Astrocyte of the cerebellum (primary cell): ENCODE data around the gene CUX1.

Experiments used
- DNase-seq: peaks from one replicate; pipeline ENCODE4 v3.0.0-alpha.2; 2011; ENCODE audit warnings: low read depth
- H3K4me3 ChIP-seq: 2 replicates; pipeline ENCODE4 v1.5.1; 2011; ENCODE audit warnings: mild to moderate bottlenecking, low read depth, low read length, moderate library complexity
- in situ Hi-C: cut with HindIII; loops from 2 replicates; pipeline ENCODE4 v1.10.0; 2017; ENCODE audit warnings: low sequenced_read_pairs
- TF ChIP-seq, protein P1 (sequence below): IDR thresholded peaks from 2 replicates; pipeline ENCODE4 v1.5.1; 2012; ENCODE audit warnings: low read length, low read depth, moderate library complexity, mild to moderate bottlenecking; ENCODE audit errors: missing control alignments

The CUX1 gene

DNA sequence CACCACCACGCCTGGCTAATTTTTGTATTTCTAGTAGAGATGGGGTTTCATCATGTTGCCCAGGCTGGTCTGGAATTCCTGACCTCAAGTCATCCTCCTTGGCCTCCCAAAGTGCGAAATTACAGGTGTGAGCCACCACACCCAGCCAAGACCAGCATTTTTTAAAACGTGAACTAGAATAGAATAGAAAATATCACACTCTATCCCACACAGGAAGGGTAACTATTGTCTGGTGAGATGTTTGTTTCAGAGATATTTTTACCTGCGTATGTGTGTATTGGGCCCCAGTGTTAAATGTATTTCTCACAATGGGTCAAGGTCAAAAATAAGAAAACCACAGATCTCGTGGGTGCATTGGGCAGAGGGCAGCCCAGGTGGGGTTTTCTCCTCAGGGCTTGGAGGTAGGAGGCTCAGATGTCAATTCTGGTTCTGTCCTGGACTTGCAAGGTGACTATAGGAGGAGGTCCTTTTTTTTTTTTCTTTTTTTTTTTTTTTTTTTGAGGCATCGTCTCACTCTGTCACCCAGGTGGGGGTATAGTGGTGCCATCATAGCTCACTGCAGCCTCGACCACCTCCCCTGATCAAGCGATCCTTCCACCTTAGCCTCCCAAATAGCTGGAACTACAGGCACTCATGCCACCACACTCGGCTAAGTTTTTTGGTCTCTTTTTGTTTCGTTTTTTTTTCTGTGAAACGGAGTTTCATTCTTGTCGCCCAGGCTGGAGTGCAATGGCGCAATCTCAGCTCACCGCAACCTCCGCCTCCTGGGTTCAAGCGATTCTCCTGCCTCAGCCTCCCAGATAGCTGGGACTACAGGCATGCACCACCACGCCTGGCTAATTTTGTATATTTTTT lies 488.2 kb downstream of the CUX1 start:
- DNase-seq: no peak
- H3K4me3 ChIP-seq: no peak overlapping the region
- in situ Hi-C loops: no loop called here
- TF ChIP-seq, protein P1, sequence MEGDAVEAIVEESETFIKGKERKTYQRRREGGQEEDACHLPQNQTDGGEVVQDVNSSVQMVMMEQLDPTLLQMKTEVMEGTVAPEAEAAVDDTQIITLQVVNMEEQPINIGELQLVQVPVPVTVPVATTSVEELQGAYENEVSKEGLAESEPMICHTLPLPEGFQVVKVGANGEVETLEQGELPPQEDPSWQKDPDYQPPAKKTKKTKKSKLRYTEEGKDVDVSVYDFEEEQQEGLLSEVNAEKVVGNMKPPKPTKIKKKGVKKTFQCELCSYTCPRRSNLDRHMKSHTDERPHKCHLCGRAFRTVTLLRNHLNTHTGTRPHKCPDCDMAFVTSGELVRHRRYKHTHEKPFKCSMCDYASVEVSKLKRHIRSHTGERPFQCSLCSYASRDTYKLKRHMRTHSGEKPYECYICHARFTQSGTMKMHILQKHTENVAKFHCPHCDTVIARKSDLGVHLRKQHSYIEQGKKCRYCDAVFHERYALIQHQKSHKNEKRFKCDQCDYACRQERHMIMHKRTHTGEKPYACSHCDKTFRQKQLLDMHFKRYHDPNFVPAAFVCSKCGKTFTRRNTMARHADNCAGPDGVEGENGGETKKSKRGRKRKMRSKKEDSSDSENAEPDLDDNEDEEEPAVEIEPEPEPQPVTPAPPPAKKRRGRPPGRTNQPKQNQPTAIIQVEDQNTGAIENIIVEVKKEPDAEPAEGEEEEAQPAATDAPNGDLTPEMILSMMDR: no peak

DNA sequence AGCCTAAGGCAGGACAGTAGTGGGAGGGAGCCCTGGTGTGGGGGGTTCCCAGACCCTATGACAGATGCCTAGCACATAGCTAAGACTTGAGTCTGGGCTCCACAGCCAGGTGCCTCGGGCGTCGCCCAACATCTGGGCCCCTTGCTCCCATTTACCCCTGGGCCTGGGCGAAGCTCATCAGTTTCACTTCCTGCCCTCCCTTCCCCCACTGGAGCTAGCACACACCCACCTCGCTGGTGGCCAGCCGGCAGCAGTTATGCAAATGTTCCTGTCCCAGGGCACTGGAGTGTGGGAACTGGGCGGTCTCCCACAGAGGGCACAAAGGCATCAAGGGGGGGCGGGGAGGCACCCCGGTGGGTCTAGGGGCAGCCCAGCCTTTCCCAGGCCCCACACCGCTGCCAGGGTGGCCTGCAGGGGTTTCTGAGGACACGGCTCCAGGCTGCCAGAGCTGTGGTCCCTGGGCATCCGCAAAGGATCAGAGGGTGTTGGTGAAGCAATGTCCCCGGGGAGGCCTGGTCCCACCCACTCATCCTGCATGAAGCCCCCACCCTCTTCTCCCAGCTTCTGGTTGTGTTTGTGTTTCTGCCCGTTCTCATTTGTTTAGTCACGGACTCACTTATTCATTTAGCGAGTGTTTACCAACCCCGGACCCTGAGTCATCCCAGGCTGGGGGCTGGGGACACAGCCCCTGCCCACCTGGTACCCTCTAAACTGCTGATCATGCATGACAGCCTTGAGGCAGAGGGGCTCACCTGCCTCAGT lies 489.7 kb downstream of the CUX1 start:
- in situ Hi-C loops: no loop called here
- TF ChIP-seq, protein P1: no peak
- DNase-seq: no peak
- H3K4me3 ChIP-seq: no peak overlapping the region

DNA sequence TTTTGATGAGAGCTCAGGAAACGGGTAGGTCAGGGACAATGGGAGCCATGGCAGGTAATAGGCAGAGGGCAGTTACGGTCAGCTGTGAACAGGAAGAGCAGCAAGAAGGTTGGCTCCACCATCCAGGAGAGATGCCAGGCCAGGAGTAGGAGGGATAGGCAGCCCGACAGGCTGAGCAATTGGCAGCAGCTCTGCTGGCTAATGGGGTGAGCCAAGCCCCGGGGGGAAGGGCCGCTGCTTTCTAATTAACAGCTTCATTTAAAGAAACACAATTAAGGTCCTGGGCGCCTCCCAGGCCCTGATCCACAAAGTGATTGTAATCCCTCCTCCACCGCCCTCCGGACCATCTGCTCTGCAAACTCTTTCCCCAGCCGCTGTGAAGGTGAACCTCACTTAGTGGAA lies 493.0 kb downstream of the CUX1 start:
- DNase-seq: no peak
- in situ Hi-C loops: no loop called here
- TF ChIP-seq, protein P1: no peak
- no peak overlapping the region for H3K4me3 ChIP-seq

DNA sequence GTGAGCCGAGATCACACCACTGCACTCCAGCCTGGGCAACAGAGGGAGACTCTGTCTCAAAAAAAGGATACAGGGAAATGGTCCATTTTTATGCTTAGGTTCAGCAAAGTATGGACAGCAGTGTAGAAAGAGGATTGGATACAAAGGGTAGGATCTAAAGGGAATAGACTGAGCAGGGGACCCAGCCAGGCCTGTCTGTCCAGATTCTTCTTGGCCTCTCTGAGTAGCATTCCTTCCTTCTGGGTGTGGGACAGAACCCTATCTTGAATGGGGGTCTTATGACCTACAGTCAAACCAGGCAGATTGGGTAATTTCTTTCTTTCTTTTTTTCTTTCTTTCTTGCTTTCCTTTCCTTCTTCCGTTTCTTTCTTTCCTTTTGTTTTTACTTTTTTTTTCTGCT lies 494.9 kb downstream of the CUX1 start:
- TF ChIP-seq, protein P1: no peak
- in situ Hi-C loops: no loop called here

DNA sequence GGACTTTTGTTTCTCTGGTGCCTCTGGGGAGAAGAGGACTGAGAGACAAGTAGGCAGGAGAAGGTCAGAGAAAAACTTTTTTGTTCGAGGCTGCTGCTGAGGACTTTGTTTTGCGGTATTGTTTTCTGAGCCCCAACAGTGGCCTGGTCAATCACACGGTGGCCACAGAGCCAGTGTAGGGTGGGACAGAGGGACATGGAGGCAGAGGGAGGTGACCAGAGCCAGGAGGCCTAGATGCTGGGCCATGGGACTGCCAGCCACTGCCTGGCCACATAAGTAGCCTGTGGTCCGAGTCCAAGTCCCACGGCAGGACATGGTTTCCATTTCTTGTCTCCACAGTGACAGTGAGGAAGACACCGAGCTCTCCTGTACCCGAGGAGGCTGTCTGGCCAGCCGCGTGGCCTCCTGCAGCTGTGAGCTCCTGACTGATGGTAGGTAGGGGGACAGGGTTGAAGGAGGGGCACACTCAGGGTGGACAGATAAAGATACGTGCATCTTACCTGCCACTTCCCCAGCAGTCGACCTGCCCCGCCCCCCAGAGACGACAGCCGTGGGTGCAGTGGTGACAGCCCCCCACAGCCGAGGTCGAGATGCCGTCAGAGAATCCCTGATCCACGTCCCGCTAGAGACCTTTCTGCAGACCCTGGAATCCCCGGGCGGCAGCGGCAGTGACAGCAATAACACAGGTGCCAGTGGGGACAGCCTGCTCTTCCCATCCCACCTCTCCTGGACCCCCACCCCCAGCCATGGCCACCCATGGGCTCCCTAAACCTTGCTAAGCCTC lies 496.8 kb downstream of the CUX1 start:
- H3K4me3 ChIP-seq: no peak overlapping the region
- DNase-seq: no peak
- in situ Hi-C loops: no loop called here

More for the DNA sequence above, 494.9 kb downstream of the CUX1 start:
- no peak for DNase-seq
- no peak overlapping the region for H3K4me3 ChIP-seq

More for the DNA sequence above, 496.8 kb downstream of the CUX1 start:
- TF ChIP-seq, protein P1: no peak
